ENCODE measurements around the gene KRTAP10-3. TPM values are rescaled to one million over a fixed set of nuclear protein-coding genes. Genes with fewer than 3 reads are reported as not detected.

Gene KRTAP10-3
- polyA plus RNA-seq, 2 donors, result not detected

GRCh38 chr21:44531606-44532564 is 26.7 kb downstream of the KRTAP10-3 start:
- no peaks in the 10 kb centered on the region for H3K27me3 ChIP-seq (ENCODE audit: control insufficient read depth in 1 of 2, insufficient read depth in 2 of 2, low read length in 2 of 2)
- no peaks in the 10 kb centered on the region for H3K36me3 ChIP-seq (ENCODE audit: control insufficient read depth in 2 of 2, insufficient read depth in 2 of 2, low read length in 1 of 2)
- H3K4me1 ChIP-seq (ENCODE audit: control insufficient read depth in 2 of 2, insufficient read depth in 2 of 2, low read length in 1 of 2), result no peaks in the 10 kb centered on the region
- whole genome bisulfite sequencing, 2 donors, result 72 to 74% methylated on average over 30 of the region's 30 CpGs
- no peak overlapping the region for H3K27ac ChIP-seq (ENCODE audit: low read depth in 2 of 2, low read length in 1 of 2)
- H3K4me3 ChIP-seq (ENCODE audit: low read depth in 1 of 2, low read length in 2 of 2), result no peak overlapping the region
- no peaks in the 10 kb centered on the region for H3K9me3 ChIP-seq (ENCODE audit: control insufficient read depth in 2 of 2, insufficient read depth in 1 of 2, low read depth in 1 of 2, low read length in 1 of 2)

DNA sequence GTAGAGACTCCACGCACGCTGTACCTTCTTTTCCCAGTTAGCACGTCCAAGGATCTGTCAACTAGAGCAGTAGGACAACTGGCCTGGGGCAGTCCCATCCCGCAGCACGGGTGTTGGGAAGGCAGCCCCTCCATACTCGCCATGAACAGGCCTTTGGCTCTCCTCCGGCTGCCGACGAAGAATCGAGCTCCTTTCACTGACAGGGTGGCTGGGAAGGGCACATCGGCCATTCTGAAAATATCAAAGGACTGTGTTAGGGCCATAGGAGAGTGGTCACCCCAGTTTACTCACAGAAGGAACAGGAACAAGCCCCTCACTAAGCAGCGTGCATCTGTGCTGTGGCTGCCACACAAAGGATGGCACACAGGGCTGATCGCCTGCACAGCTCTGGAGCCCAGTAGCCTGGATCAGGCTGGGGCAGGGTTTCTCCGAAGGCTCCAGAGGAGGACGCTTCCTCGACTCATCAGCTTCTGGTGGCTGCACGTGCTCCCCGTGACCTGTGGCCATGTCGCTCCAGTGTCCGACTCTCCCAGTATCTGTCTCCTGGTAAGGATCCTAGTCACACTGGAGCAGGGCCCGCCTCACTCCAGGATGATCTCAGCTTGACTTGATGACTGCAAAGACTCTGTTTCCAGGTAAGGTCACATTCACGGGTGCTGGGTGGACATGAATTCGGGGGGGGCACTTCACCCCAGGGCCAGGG is 27.5 kb downstream of the KRTAP10-3 start:
- Histone ChIP-seq H3K27ac (ENCODE audit: low read depth in 2 of 2, low read length in 1 of 2) (no peak overlapping the region), H3K4me3 (ENCODE audit: low read depth in 1 of 2, low read length in 2 of 2) (no peak overlapping the region), H3K9me3 (ENCODE audit: control insufficient read depth in 2 of 2, insufficient read depth in 1 of 2, low read depth in 1 of 2, low read length in 1 of 2) (no peaks in the 10 kb centered on the region), H3K27me3 (ENCODE audit: control insufficient read depth in 1 of 2, insufficient read depth in 2 of 2, low read length in 2 of 2) (no peaks in the 10 kb centered on the region), H3K4me1 (ENCODE audit: control insufficient read depth in 2 of 2, insufficient read depth in 2 of 2, low read length in 1 of 2) (no peaks in the 10 kb centered on the region), H3K36me3 (ENCODE audit: control insufficient read depth in 2 of 2, insufficient read depth in 2 of 2, low read length in 1 of 2) (no peaks in the 10 kb centered on the region)
- 82 to 87% methylated on average over 23 of the region's 23 CpGs for WGBS, 2 donors

GRCh38 chr21:44530221-44530902 is 28.2 kb downstream of the KRTAP10-3 start:
- no peaks in the 10 kb centered on the region for H3K36me3 ChIP-seq (ENCODE audit: control insufficient read depth in 2 of 2, insufficient read depth in 2 of 2, low read length in 1 of 2)
- 80 to 85% methylated on average over 7 of the region's 7 CpGs for WGBS, 2 donors
- H3K4me1 ChIP-seq (ENCODE audit: control insufficient read depth in 2 of 2, insufficient read depth in 2 of 2, low read length in 1 of 2), result no peaks in the 10 kb centered on the region
- no peak overlapping the region for H3K27ac ChIP-seq (ENCODE audit: low read depth in 2 of 2, low read length in 1 of 2)
- H3K9me3 ChIP-seq (ENCODE audit: control insufficient read depth in 2 of 2, insufficient read depth in 1 of 2, low read depth in 1 of 2, low read length in 1 of 2), result no peaks in the 10 kb centered on the region
- H3K27me3 ChIP-seq (ENCODE audit: control insufficient read depth in 1 of 2, insufficient read depth in 2 of 2, low read length in 2 of 2), result no peaks in the 10 kb centered on the region
- no peak overlapping the region for H3K4me3 ChIP-seq (ENCODE audit: low read depth in 1 of 2, low read length in 2 of 2)

DNA sequence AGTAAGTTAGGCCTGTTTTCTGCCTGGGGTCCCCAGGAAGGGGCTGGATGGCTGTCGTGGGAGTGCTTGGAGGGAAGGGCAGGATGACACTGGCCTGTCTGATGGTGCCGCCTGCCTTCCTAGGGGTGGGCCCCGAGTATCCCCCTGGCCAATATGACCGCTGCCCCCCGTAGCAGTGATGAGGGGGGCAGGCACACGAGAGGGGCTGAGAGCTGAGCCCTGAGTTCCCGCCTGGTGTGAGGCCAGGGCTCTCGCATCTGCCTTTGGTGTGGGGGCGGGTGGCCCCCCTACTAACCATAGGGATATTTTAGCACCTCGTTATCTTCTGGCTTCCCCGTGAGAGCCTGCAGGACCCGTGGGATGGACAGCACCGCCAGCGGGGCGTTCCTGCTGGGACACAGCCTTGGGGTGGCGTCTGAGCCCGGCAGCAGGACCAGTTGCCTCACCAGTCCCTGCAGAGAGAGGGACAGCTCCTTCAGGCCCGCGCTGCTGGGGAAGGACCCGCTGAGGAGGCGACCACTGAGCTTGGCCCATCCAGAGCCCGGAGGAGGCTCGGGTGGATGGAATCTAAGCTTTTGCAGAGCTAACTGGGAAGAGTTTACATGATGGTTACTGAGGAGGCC is 29.0 kb downstream of the KRTAP10-3 start:
- no peak overlapping the region for H3K27ac ChIP-seq (ENCODE audit: low read depth in 2 of 2, low read length in 1 of 2)
- no peaks in the 10 kb centered on the region for H3K27me3 ChIP-seq (ENCODE audit: control insufficient read depth in 1 of 2, insufficient read depth in 2 of 2, low read length in 2 of 2)
- WGBS, 2 donors, result 71 to 82% methylated on average over 23 of the region's 23 CpGs
- no peaks in the 10 kb centered on the region for H3K4me1 ChIP-seq (ENCODE audit: control insufficient read depth in 2 of 2, insufficient read depth in 2 of 2, low read length in 1 of 2)
- no peak overlapping the region for H3K4me3 ChIP-seq (ENCODE audit: low read depth in 1 of 2, low read length in 2 of 2)
- H3K36me3 ChIP-seq (ENCODE audit: control insufficient read depth in 2 of 2, insufficient read depth in 2 of 2, low read length in 1 of 2), result no peaks in the 10 kb centered on the region
- H3K9me3 ChIP-seq (ENCODE audit: control insufficient read depth in 2 of 2, insufficient read depth in 1 of 2, low read depth in 1 of 2, low read length in 1 of 2), result peaks cover 0 to 3% of the 10 kb centered on the region in 2 donors

- Histone ChIP-seq H3K27me3 (ENCODE audit: control insufficient read depth in 1 of 2, insufficient read depth in 2 of 2, low read length in 2 of 2) (no peaks in the 10 kb centered on the region), H3K27ac (ENCODE audit: low read depth in 2 of 2, low read length in 1 of 2) (no peak overlapping the region), H3K4me3 (ENCODE audit: low read depth in 1 of 2, low read length in 2 of 2) (no peak overlapping the region), H3K9me3 (ENCODE audit: control insufficient read depth in 2 of 2, insufficient read depth in 1 of 2, low read depth in 1 of 2, low read length in 1 of 2) (peaks cover 0 to 3% of the 10 kb centered on the region in 2 donors), H3K36me3 (ENCODE audit: control insufficient read depth in 2 of 2, insufficient read depth in 2 of 2, low read length in 1 of 2) (no peaks in the 10 kb centered on the region), H3K4me1 (ENCODE audit: control insufficient read depth in 2 of 2, insufficient read depth in 2 of 2, low read length in 1 of 2) (no peaks in the 10 kb centered on the region)
- WGBS, 2 donors, result 86 to 91% methylated on average over 17 of the region's 17 CpGs
These were observed 29.6 kb downstream of the KRTAP10-3 start for GRCh38 chr21:44529011-44529421.

- Histone ChIP-seq H3K4me1 (ENCODE audit: control insufficient read depth in 2 of 2, insufficient read depth in 2 of 2, low read length in 1 of 2) (no peaks in the 10 kb centered on the region), H3K9me3 (ENCODE audit: control insufficient read depth in 2 of 2, insufficient read depth in 1 of 2, low read depth in 1 of 2, low read length in 1 of 2) (peaks cover 0 to 3% of the 10 kb centered on the region in 2 donors), H3K27me3 (ENCODE audit: control insufficient read depth in 1 of 2, insufficient read depth in 2 of 2, low read length in 2 of 2) (no peaks in the 10 kb centered on the region), H3K36me3 (ENCODE audit: control insufficient read depth in 2 of 2, insufficient read depth in 2 of 2, low read length in 1 of 2) (no peaks in the 10 kb centered on the region), H3K4me3 (ENCODE audit: low read depth in 1 of 2, low read length in 2 of 2) (no peak overlapping the region), H3K27ac (ENCODE audit: low read depth in 2 of 2, low read length in 1 of 2) (no peak overlapping the region)
- 84 to 87% methylated on average over 10 of the region's 10 CpGs for WGBS, 2 donors
These were observed 30.0 kb downstream of the KRTAP10-3 start for GRCh38 chr21:44528634-44528995.

- no peaks in the 10 kb centered on the region for H3K36me3 ChIP-seq (ENCODE audit: control insufficient read depth in 2 of 2, insufficient read depth in 2 of 2, low read length in 1 of 2)
- 79 to 81% methylated on average over 18 of the region's 18 CpGs for WGBS, 2 donors
These were observed 30.5 kb downstream of the KRTAP10-3 start for GRCh38 chr21:44527983-44528633.

GRCh38 chr21:44527156-44527982 is 31.2 kb downstream of the KRTAP10-3 start:
- H3K27ac ChIP-seq (ENCODE audit: low read depth in 2 of 2, low read length in 1 of 2), result no peak overlapping the region

More at GRCh38 chr21:44527983-44528633, 30.5 kb downstream of the KRTAP10-3 start:
- Histone ChIP-seq H3K4me1 (ENCODE audit: control insufficient read depth in 2 of 2, insufficient read depth in 2 of 2, low read length in 1 of 2) (no peaks in the 10 kb centered on the region), H3K9me3 (ENCODE audit: control insufficient read depth in 2 of 2, insufficient read depth in 1 of 2, low read depth in 1 of 2, low read length in 1 of 2) (peaks cover 0 to 3% of the 10 kb centered on the region in 2 donors), H3K27me3 (ENCODE audit: control insufficient read depth in 1 of 2, insufficient read depth in 2 of 2, low read length in 2 of 2) (no peaks in the 10 kb centered on the region), H3K4me3 (ENCODE audit: low read depth in 1 of 2, low read length in 2 of 2) (no peak overlapping the region), H3K27ac (ENCODE audit: low read depth in 2 of 2, low read length in 1 of 2) (no peak overlapping the region)

More at GRCh38 chr21:44527156-44527982, 31.2 kb downstream of the KRTAP10-3 start:
- Histone ChIP-seq H3K9me3 (ENCODE audit: control insufficient read depth in 2 of 2, insufficient read depth in 1 of 2, low read depth in 1 of 2, low read length in 1 of 2) (peaks cover 0 to 3% of the 10 kb centered on the region in 2 donors), H3K4me3 (ENCODE audit: low read depth in 1 of 2, low read length in 2 of 2) (no peak overlapping the region), H3K27me3 (ENCODE audit: control insufficient read depth in 1 of 2, insufficient read depth in 2 of 2, low read length in 2 of 2) (no peaks in the 10 kb centered on the region), H3K36me3 (ENCODE audit: control insufficient read depth in 2 of 2, insufficient read depth in 2 of 2, low read length in 1 of 2) (no peaks in the 10 kb centered on the region), H3K4me1 (ENCODE audit: control insufficient read depth in 2 of 2, insufficient read depth in 2 of 2, low read length in 1 of 2) (no peaks in the 10 kb centered on the region)
- WGBS, 2 donors, result 88 to 89% methylated on average over 37 of the region's 37 CpGs
